Left renal cortex interstitium (tissue), 4 donors: ENCODE data around the gene SORBS1. TPM values are rescaled to one million over a fixed set of nuclear protein-coding genes. Genes with fewer than 3 reads are reported as not detected.

Experiments
- DNase-seq, 4 donors: peaks; one replicate each; pipeline ENCODE4 v3.0.0-alpha.2; 2013; ENCODE audit warnings: low read depth in 4 of 4, low spot score in 2 of 4, missing footprints in 1 of 4
- polyA plus RNA-seq, 4 donors: library from polyadenylated mRNA; unstranded; fragments of 120-200 nt; gene quantifications; one replicate each; pipeline ENCODE4 v1.2.1, GENCODE V29; 2013; ENCODE audit not compliant: insufficient read length in 4 of 4

SORBS1 gene
- polyA plus RNA-seq, 4 donors, result 26.1 to 37.8 (median 29.2) TPM

DNA sequence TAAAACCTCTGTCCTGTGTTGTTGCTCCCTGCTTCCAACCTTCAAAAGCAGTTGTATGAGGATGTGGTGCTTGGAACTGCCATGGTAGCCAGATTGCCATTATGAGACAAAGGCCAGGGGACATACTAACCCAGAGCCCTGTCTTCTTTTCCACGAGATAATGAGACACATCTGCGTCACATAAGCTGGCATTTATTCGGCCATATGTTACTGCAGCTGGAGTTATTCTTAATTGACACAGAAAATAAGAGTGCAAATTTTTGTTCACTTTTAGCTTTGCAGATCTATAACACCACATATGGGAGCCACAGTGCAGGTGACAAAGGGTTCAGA lies 254.9 kb downstream of the SORBS1 start:
- DNase-seq, result no peak

DNA sequence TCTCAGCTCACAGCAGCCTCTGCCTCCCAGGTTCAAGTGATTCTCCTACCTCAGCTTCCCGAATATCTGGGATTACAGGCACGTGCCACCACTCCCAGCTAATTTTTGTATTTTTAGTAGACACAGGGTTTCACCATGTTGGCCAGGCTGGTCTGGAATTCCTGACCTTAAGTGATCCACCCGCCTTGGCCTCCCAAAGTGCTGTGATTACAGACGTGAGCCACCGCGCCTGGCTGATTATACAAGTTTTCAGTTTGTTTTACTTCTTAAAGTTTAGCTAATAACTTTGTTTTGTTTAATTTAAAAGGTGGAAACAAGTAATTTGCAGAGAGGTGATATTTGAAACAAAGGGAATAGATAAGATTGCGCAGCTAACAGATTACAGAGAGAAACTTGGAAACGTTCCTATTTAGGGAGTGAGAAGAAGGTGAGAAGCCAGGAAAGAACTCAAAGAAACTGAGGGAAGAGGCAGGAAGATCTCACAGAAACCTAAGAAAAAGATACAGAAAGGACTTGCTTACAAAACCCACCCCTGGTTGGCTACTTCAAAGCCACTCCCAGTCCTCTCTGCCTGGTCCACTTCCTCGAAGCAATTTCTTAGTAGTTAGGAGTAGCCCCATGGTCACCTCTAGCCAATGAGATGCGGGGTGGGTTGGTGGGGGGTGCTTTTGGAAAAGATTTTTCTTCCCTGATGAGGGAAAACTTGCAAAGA lies 255.4 kb downstream of the SORBS1 start:
- no peak for DNase-seq

DNA sequence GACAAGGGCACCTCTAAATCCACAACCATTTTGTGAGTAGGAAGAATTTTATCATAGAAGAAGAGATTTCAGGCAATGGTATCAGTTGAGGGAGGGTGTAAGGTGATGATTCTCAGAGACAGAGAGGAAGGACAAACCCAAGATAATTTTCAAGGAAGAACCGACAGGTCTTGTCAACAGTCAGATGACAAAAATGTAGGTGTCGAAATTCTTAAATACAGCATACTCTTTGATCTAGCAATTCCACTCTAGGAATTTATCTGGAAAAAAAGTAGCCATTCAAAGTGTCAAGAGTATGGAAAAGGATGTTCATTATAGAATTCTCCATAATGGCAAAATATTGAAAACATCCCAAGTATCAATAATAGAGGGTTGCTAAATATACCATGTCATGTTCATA lies 256.2 kb downstream of the SORBS1 start:
- DNase-seq, result no peak

DNA sequence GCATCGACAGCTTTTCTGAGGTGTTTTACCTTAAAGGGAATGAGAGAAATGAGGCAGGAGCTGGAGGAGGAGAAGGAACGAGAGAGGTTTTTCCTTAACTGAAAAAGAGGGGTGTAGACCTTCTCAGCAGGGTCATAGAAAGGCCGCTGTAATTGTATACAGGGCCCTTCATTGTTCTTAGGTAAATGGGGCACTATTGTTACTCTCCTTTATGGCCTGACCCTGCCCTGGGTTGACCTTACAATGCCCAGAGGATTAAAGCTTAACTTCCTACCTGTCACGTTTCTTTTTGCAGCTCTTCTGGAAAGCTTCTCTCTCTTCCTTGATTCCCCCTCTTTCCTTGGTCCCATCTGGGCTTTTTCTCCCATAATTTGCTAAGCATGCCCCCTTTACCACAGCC lies 256.7 kb downstream of the SORBS1 start:
- DNase-seq, result no peak

DNA sequence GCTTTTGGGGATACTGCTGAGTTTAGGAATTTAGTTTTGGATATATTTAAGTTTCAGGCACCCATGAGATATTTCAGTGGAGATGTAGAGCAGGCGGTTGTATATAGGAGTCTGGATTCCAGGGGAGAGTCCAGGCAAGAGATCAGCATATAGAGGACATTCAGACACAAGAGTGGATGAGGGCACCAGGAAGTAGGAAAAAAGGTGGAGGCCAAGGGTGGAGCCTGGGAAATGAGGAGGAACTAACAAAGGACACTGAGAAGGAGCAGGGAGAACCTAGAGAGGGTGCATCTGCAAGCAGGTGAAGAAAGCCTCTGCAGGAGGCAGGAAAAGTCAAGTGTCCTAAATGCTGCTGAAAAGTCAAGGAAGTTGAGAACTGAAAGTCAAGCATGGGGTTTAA lies 257.2 kb downstream of the SORBS1 start:
- no peak for DNase-seq

DNA sequence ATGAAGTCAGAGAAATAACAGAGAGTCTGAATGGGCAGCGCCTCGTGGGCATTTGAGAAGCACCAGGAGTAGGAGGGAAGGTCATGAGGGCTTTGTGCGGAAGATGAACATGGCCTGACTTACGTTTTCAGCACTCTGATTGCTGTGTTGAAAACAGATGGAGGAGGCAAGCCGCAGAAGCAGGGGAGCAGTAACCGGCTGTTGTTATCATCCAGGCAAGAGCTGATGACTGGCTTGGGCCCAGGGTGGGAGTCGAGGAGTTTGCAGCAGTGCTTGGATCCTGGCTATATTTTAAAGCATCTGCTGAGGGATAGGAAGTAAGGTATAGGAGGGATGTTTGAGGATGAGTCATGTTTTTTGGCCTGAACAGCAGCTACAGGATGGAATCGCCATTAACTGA lies 257.6 kb downstream of the SORBS1 start:
- no peak for DNase-seq

DNA sequence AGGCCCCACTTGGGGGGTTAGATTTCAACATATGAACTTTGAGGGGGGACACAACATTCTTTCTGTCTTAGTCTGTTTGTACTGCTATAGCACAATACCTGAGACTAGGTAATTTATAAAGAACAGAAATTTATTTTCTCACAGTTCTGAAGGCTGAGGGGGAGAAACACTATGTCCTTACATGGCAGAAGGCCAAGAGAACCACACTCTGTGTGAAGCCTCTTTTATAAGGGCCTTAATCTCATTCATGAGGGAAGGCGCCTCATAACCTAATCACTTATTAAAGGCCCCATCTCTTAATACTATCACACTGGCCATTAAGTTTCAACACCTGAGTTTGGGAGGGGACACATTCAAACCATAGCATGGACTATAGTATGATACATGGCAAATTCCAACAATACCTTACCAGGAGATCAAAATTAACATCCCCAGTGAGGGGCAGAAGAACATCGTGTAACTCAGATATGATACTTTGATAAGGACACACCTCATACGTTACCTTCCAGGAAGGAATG lies 261.1 kb downstream of the SORBS1 start:
- no peak for DNase-seq

DNA sequence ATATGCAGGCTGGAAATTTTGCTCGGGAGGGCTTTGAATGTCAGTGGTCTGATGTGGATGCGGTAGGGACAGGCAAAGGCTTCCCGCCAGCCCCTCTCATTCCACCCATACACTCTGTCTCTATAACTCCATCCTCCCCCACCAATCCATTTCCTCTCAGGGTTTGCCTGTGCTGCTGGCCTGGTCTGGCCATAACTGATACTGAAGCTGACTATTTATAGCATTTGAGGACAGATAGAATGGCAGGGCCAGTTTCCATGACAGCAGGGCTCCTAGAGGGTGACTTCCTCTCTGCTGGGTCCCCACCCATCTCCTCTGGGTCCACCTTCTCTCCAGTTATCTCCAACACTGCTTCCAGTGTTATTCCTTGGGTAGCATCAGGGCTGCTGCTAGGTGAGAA lies 263.8 kb downstream of the SORBS1 start:
- no peak for DNase-seq

DNA sequence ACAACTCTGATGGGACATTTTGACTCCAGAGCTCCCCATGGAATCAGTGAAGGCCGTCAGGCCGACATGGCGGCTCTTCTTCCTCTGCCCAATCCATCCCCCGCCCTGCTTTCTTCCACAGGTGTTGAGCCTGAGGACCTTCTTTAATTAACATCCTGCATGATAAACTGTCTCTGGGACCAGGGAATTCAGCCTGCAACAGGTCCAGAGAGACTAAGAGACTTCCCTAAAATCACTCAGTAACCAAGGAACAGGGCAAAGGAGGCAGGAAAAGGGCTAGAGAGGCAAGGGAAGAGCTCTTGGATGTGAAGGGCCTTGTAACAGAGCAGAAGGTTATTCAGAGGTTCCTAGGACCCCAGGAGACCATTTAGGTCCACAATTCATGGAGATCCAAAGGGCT lies 264.4 kb downstream of the SORBS1 start:
- DNase-seq, result no peak

DNA sequence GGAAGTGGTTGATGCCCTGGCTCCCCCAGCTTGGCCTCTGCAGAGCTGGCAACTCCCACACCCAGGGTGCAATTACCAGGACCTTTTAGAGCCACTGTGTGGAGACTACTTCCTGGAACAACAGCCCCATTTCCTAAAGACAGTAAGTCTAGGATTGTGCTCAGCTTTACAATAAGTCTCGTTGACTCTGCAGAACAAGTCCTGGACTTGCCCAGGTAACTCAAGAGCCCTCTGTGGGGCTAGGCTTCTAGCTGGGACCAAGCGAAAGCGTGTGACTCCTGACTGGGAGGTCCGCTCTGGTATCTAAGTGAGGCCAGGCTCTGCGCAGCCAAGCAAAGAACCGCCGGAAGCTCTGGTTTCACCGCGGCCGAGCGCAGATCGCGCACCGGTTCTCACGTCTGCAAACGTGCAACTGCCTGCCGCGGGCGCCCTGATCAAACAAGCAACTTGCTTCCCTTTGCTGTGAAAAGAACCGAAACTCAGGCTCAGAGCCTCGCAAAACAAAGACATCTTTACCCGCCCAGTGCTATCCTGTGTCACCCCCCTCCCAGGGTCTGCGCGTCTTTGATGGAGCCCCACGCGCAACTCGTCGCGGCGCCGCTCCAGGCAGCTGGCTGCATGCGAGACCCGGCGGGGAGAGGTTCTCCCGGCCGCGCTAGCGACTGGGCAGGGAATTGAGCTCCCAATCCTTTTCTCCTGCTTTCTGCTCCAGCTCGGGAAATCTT lies 266.0 kb downstream of the SORBS1 start:
- DNase-seq, result peak in 2 of 4 donors; percentile 54 to 57

DNA sequence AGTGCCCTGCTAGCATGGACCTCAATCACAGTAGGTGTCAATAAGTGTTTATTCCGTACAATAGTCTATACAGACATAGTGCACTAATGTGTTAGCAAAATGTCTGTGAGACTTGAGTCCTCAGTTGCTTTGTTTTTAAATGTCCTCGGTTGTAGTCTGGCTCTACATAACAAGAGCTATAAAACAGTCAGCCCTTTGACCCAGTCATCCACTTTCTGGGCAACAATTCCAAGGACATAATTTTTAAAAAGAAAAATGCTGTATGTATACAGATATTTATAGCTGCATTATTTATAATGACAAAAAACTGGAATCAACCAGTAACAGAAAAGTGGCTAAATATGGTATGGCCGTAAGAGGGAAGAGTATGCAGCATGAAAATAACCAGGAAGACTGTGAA lies 267.5 kb downstream of the SORBS1 start:
- DNase-seq, result no peak

DNA sequence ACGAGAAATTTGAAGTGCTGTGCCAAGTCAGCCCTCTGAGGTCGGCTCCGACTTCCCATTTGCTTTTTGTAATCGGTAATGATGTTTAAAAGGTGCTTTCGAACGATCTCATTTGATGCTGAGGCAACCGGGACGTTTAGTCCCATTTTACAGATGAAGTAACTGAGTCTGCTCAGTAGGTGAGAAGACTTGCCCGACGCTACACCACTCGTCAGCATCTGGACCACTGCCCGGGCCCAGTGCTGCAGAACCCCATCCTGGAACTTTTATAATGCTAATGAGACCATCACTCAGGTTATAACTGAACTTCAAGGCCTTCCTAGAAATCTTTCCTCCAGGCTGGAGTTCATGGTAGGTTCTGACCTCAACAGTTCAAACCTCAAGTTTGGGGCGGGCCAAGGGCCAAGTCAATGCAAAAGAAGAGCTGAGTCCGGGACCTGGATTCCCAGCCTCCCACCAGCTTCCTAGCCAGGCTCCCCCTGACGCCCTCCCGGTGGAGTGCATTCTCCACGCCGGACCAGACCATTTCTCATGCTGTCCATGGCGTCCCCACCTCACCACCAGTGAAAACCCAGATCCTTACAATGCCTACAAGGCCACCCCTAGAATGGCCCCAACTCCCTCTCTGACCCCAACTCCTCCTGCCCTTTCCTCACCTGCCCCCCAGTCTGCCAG lies 269.7 kb downstream of the SORBS1 start:
- DNase-seq, result no peak

DNA sequence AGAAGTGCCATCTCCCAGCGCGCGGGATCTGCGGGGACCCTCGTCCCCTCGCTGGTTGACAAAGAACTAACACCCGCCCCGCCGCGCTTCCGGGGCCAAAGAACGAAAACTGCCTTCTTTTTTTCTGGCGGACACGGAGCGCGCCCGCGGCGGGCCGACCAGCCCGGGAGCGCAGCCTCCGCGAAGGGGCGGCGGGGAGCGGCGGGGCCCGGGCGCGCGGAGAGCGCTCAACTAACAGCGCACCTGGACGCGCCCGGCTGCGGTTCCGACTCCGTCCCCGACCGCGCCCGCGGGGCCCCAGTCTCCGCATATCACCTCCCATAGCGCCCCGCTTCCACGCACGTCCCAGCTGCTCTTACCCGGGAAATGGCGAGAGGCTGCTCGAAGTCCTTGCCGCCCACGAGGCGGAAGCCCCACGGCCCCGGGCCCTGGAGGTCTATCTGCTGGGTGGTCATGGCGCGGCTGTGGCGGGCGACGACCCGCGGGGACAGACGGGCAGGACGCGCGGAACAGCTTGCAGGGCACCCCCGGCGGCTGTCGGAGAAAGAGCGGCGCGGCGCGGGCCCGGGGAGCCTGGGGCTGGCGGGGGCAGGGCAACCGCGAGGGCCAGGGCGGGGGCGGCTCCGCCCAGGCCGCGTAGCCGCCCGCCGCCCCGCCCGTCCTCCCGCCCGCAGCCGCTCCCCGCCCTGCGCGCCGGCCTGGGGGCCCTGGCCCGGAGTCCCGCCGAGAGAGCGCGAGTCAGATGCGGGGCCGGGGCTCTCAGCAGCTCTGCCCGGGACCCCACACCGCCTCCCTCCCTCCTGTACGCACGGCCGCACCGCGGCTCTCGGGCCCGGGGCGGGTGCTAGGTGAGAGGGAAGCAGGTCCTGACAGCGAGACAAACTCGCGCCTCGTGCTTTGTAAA lies 270.5 kb downstream of the SORBS1 start, which contains the start of gene PDLIM1:
Gene PDLIM1, minus strand, starts transcription at position 543 of the 904 bp plus-strand sequence. Its CDS starts 88 bp downstream, at position 455.
- peak in 1 of 4 donors; percentile 36 for DNase-seq

DNA sequence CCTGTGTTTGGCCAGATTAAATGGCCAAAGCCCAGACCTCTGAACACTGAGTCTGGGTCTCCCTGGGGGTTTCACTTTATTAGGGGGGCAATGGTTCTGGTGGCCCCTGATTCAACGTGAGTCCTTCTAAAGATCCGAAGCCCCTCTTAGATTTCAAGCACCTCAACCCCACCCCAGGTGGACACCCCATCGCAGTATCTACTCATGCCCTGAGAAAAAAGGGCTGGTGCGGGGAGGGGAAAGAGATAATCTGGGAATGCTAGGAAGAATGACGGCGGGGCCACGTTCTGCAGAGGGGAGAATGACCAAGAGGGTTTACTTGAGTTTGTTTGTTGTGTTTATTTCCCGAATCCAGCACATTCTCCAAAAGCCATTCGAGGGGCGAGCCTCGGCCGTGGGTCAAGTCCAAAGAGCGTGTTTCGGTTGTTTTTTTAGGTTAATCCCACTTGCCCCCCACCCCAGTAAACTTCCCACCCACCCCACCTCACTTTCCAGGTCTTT lies 271.2 kb downstream of the SORBS1 start:
- no peak for DNase-seq

DNA sequence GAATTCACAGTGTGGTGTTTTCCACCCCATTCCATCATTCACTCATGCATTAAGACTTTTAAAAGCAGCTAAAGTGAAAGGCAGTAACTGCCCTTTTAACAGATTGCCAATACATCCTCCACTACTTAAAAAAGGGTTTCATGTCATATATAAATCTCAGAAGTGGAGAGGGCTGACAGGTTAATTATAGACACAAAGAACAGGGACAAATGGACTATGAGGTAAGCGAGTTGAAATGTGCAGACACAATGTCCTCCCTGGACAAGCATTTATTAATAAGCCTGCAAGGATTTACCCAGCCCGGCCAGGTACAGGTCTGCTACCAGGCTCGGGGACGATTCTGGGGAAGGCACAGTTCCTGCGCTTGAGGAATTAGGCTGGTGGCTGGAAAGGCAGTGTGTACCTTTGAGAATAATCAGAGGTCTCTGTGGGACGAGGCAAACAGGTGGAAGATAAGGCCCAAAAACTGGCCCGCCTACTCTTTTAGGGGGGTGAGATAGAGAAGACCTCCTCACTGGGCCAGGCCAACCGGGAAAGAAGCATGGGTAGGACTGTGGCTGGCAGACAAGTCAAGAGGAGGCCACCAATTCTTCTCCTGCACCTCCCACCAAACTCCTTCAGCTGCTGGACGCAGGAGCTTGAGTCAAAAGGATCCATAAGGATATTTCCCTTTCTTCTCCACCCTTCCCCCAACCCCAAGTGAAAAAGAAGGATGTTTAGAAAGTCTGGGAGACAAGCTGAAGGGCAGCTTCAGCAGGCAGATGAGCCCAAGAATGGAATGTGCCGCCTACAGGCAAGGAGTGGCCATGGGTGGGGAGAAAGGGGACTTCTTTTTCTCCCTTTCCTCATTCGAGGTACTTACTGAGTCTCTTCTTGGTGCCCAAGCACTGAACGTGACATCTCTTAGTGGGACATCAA lies 271.9 kb downstream of the SORBS1 start:
- no peak for DNase-seq

DNA sequence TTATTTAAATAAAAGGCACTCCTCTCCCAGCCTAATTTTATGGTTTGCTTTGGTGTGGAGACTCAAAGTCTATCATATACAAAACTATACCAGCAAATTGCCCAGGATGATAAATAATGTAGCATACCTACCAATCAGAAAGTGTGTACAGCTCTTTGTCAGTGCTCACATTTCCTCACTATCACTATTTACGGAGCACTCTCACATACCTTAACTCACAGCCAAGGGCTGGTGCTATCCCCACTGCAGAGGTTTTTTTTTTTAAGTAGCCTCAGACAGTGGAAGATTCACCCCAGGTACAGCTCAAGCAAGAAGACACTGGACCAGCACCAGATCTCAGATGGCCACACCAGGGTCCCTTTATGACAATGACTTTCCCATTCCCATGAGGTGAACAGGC lies 272.9 kb downstream of the SORBS1 start:
- no peak for DNase-seq

DNA sequence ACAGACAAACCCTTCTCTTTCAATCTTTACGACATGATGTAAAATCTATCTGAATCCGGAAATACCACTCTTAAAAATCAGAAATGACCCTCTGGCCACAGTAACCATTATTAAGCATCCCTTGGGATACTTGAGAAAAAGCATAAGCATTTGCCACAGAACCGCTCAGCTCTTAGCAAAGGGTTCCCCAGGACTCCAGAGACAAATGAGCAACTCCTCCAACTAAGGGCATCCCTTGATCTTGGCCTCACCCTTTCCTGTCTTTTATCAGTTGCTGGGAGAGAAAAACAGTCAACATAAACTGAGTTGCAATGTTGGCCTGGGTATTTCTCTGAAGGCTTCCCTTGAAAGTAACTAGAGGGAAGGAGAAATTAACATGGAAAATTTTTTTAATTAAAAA lies 273.9 kb downstream of the SORBS1 start:
- no peak for DNase-seq

DNA sequence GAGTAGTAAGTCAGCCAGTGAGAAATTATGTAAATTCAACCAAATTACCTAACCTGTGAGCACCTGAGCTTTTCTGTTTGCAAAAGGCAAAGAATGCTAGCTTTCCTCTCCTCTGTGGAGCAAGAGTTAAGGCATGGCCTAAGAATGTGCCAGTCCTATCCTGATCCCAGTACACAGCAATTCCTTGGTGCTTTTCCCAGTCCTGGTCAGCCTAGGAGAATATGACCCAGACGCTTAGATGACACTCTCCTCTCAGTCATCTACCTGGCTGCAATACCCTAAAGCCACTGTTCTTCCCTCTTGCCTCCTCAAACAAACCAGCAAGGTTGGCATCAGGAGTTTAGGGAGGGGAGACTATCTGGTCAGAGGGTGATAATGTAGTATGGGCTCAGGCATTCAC lies 274.5 kb downstream of the SORBS1 start:
- DNase-seq, result no peak

DNA sequence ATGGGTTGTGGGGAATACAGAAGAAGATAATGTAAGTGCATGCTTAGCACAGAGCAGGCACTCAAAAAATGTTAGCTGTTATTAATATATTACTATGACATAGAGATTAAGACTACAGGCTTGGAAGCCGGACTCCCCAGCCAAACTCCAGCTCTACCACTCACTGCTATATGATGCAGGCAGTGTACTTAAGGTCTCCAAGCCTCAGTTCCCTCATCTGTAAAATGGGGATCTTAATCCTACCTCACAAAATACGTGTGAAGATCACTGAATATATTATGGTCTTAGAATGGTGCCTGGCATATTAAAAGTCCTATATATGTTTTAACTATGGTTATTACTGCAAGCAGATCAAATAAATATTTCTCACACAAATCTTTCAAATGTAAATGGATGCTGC lies 275.6 kb downstream of the SORBS1 start:
- DNase-seq, result no peak
